Heart left ventricle (tissue), 16 donors: Measurements from ENCODE around the gene ZNF423. TPM values are rescaled to one million over a fixed set of nuclear protein-coding genes. Genes with fewer than 3 reads are reported as not detected.

ENCODE experiments used
- ATAC-seq, 4 donors: fragments of 200-7000 bp; cut with Tn5 transposase; one replicate each; pipeline ENCODE4 v1.9.1; 2020 to 2022; ENCODE audit warnings: moderate library complexity in 4 of 4, mild to moderate bottlenecking in 3 of 4, moderate number of reproducible peaks in 1 of 4
- DNase-seq, 5 donors: peaks; one replicate each; pipeline ENCODE4 v3.0.0-alpha.2; 2020
- H3K27ac ChIP-seq, 12 donors: fragments of 200-600 bp; sonication (generic) in 4 of 12; one replicate each; pipeline versions ENCODE4 v1.5.0 to v1.8.0; 2016 to 2022; ENCODE audit warnings: mild to moderate bottlenecking in 2 of 12
- H3K27me3 ChIP-seq, 9 donors: fragments of 200-600 bp; sonication (generic) in 2 of 9; one replicate each; pipeline versions ENCODE4 v1.5.1 to v1.8.0; 2016 to 2022; ENCODE audit warnings: mild to moderate bottlenecking in 3 of 9
- H3K36me3 ChIP-seq, 9 donors: fragments of 200-600 bp; sonication (generic) in 2 of 9; one replicate each; pipeline versions ENCODE4 v1.5.0 to v1.8.0; 2018 to 2022; ENCODE audit warnings: mild to moderate bottlenecking in 2 of 9
- H3K4me1 ChIP-seq, 12 donors: fragments of 200-600 bp; sonication (generic) in 4 of 12; one replicate each; pipeline versions ENCODE4 v1.5.0 to v1.8.0; 2016 to 2022; ENCODE audit warnings: mild to moderate bottlenecking in 3 of 12
- H3K4me3 ChIP-seq, 12 donors: fragments of 200-600 bp; sonication (generic) in 4 of 12; one replicate each; pipeline versions ENCODE4 v1.5.0 to v1.8.0; 2017 to 2022; ENCODE audit warnings: mild to moderate bottlenecking in 9 of 12, moderate library complexity in 4 of 12
- H3K9me3 ChIP-seq, 12 donors: fragments of 200-600 bp; sonication (generic) in 4 of 12; one replicate each; pipeline versions ENCODE4 v1.5.0 to v1.8.0; 2016 to 2022; ENCODE audit warnings: mild to moderate bottlenecking in 1 of 12
- POLR2A ChIP-seq, 2 donors: fragments of 450-650 bp; IDR thresholded peaks; one replicate each; pipeline ENCODE4 v1.6.1; 2017; ENCODE audit warnings: antibody characterized with exemption in 2 of 2, mild to moderate bottlenecking in 2 of 2, moderate library complexity in 2 of 2
- WGBS, 4 donors: extraction: QIAGEN DNeasy Blood & Tissue Kit in 2 of 4; methylation state at CpG; one replicate each; pipeline versions ENCODE4 v1.1.5 to v1.1.7; 2013 to 2018; 5-methylcytosine and 5-hydroxymethylcytosine counted together
- intact Hi-C, 10 donors: fragments of 100-400 bp; cut with DNase I; formaldehyde crosslinking; loops; one replicate each; pipeline versions ENCODE4 v1.11.1 to v1.14.2; 2022
- polyA plus RNA-seq, 2 donors: library from polyadenylated mRNA; stranded (reverse); fragments of 200-250 nt; gene quantifications; one replicate each; pipeline ENCODE4 v1.2.3, GENCODE V29; 2013
- total RNA-seq, 9 donors: library from RNA; depleted of rRNA in 2 of 9; stranded (reverse); fragments of >200 nt in 2 of 9; fragmentation: NEBNext Ultra II Directional in 3 of 9; extraction: Animal tissue kit (Norgen Biotek cat#: 25700) in 3 of 9; gene quantifications; one replicate each; pipeline versions ENCODE4 v1.1.0 to v1.2.4, GENCODE V29; 2016 to 2023
- TF ChIP-seq, protein P1 (sequence below), 12 donors: fragments of 200-600 bp; sonication (generic) in 4 of 12; IDR thresholded peaks; one replicate each; pipeline versions ENCODE4 v1.5.0 to v1.8.0; 2018 to 2022; ENCODE audit warnings: antibody characterized with exemption in 12 of 12, mild to moderate bottlenecking in 5 of 12
- donor health status: ischemic (EF 13 %, LVEDD 7.1; RV severe dilation, severe dysfunction).
- donor health status: healthy with polysubstance abuse.
- donor health status: DM: no; HTN: yes; CAD: no.
- donor health status: DM: no; HTN: no; CAD: no.
- donor health status: ischemic (EF 25% LVEDD 6.9; RV normal size, moderate dysfunction).
- donor health status: ischemic (EF 25% LVEDD 5.7; RV mildly dilated, moderate dysfunction).
- donor health status: healthy.
- donor health status: DM: yes; HTN: yes; CAD: no.
- donor health status: ischemic (EF 35%, LVEDD 5.7; RV mildly dilated, moderate dysfunction).
- donor health status: nonischemic (EF 11% LVEDD 7.7; RV severe dilation, severe dysfunction).
- donor health status: DM: yes; HTN: yes; CAD: no.
- donor health status: PGD.
- donor health status: ischemic (EF 29% LVEDD 5.4; RV normal size, mild dysfunction).
- donor health status: nonischemic (EF 23%, LVEDD 6.1; RV moderate dilation, normal function).

ZNF423 gene
- total and polyA plus RNA-seq, 11 donors: 1.8 to 10.4 (median 5.7) TPM

DNA sequence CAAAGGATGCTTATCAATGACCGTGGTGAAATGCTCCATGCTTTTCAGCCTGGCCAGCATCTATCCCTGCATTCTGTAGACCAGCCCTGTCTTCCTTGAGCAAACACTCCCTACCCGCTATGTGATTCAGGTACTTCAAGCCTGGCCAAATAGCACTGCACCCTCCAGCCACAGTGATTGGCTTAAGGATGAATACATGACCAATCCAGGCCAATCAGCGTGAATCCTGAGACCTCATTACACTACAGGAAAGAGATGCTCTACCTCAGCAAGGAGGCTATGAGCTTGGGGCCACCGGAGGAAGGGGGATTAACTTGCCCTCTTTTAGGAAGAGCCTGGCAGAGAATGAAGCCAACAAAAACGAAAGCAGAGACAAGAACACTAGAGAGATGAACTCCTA lies 162.5 kb downstream of the ZNF423 start:
- peaks cover 0 to 9% (median 5%) of the 10 kb centered on the region in 12 donors for H3K4me1 ChIP-seq
- H3K27ac ChIP-seq: no peak overlapping the region
- H3K36me3 ChIP-seq: peaks cover 0 to 3% (median 0%) of the 10 kb centered on the region in 9 donors
- H3K9me3 ChIP-seq: no peaks in the 10 kb centered on the region
- WGBS, 4 donors: 76 to 89% (median 82%) methylated on average over 5 of the region's 5 CpGs
- DNase-seq (no peak), ATAC-seq (no peak)
- H3K4me3 ChIP-seq: no peak overlapping the region
- TF ChIP-seq, protein P1, sequence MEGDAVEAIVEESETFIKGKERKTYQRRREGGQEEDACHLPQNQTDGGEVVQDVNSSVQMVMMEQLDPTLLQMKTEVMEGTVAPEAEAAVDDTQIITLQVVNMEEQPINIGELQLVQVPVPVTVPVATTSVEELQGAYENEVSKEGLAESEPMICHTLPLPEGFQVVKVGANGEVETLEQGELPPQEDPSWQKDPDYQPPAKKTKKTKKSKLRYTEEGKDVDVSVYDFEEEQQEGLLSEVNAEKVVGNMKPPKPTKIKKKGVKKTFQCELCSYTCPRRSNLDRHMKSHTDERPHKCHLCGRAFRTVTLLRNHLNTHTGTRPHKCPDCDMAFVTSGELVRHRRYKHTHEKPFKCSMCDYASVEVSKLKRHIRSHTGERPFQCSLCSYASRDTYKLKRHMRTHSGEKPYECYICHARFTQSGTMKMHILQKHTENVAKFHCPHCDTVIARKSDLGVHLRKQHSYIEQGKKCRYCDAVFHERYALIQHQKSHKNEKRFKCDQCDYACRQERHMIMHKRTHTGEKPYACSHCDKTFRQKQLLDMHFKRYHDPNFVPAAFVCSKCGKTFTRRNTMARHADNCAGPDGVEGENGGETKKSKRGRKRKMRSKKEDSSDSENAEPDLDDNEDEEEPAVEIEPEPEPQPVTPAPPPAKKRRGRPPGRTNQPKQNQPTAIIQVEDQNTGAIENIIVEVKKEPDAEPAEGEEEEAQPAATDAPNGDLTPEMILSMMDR (IDR thresholded peaks at IDR 0.05): no peak
- no peak for TF ChIP-seq POLR2A (IDR thresholded peaks at IDR 0.05)
- intact Hi-C loops: no loop called here
- H3K27me3 ChIP-seq: peaks cover 0 to 3% (median 0%) of the 10 kb centered on the region in 9 donors

GRCh38 chr16:49690778-49691177 lies 165.1 kb downstream of the ZNF423 start:
- Histone ChIP-seq H3K4me3 (no peak overlapping the region), H3K36me3 (peaks cover 0 to 3% (median 0%) of the 10 kb centered on the region in 9 donors), H3K9me3 (no peaks in the 10 kb centered on the region), H3K27ac (no peak overlapping the region), H3K27me3 (no peaks in the 10 kb centered on the region), H3K4me1 (peaks cover 0 to 8% (median 0%) of the 10 kb centered on the region in 12 donors)
- ATAC-seq: no peak
- intact Hi-C loops: no loop called here
- 87 to 93% (median 89%) methylated on average over 13 of the region's 13 CpGs for WGBS, 4 donors
- TF ChIP-seq, protein P1 (IDR thresholded peaks at IDR 0.05): no peak
- TF ChIP-seq POLR2A (IDR thresholded peaks at IDR 0.05): no peak
- DNase-seq: no peak

DNA sequence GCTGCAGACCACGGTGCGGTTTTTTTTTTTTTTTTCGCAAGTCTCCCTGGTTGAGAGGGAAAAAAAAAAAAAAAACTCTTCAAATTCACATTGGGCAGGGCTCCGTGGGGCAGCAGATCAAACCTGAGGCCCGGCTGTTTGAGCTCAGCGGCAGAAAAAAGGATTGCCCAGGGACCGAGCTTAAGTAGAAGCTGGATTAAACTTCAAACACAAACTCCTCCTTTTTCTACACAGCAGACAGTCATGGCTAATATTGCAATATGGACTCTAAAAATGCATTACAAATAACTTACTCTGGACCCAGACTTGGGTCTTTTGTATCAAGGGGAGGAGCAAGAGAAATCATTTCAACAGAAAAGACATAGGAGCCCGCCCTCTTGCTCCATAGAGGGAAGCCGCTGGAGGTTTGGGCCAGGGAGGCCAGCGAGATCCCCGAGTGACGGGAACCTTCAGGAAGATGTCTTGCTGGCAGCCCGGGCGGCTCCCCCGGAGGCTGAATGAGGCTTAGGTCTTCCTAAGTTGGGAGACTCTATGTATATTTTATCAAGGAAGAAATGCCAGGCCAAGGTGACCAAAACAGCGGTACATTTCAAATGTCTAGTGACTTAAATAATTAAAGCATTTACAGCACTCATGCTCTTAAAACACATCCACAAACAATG lies 167.7 kb downstream of the ZNF423 start:
- ATAC-seq: no peak
- Histone ChIP-seq H3K36me3 (peaks cover 0 to 3% (median 0%) of the 10 kb centered on the region in 9 donors), H3K27me3 (no peaks in the 10 kb centered on the region), H3K4me1 (peaks cover 0 to 8% (median 0%) of the 10 kb centered on the region in 12 donors), H3K4me3 (no peak overlapping the region), H3K27ac (no peak overlapping the region), H3K9me3 (no peaks in the 10 kb centered on the region)
- 82 to 89% (median 88%) methylated on average over 16 of the region's 16 CpGs for whole genome bisulfite sequencing, 4 donors
- no peak for TF ChIP-seq POLR2A (IDR thresholded peaks at IDR 0.05)
- TF ChIP-seq, protein P1 (IDR thresholded peaks at IDR 0.05): no peak
- no peak for DNase-seq
- intact Hi-C loops: no loop called here

DNA sequence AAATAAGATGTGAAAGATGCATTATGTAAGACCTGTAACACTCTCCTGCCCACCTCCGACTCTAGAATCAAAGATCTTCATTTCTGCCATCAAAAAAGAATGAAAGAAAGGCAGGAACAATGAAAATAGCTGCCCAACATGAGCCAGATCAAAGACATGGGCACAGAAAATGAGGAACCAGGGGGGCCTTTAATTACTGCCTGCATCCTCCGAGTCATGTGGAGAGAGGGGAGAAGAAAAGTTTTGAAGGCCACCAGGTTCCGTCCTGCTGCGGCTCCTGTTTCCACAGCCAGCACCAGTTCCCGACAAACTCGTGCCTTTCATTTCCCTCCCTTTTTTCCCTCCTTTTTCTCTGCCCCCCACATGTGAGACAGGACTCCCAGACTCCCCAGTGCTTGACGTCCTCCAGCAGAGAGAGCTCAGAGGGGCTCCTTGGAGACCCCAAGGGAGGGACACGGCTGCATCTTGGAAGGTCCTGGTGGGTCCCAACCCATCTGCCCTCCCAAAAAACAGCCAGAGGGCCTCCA lies 168.4 kb downstream of the ZNF423 start:
- intact Hi-C loops: no loop called here
- TF ChIP-seq, protein P1 (IDR thresholded peaks at IDR 0.05): no peak
- no peak for TF ChIP-seq POLR2A (IDR thresholded peaks at IDR 0.05)
- no peak for ATAC-seq
- DNase-seq: no peak
- WGBS, 4 donors: 75 to 84% (median 78%) methylated on average over 8 of the region's 8 CpGs
- Histone ChIP-seq H3K4me3 (no peak overlapping the region), H3K36me3 (peaks cover 0 to 3% (median 0%) of the 10 kb centered on the region in 9 donors), H3K4me1 (peaks cover 0 to 8% (median 0%) of the 10 kb centered on the region in 12 donors), H3K27ac (no peak overlapping the region), H3K9me3 (no peaks in the 10 kb centered on the region), H3K27me3 (no peaks in the 10 kb centered on the region)
